Mesenchymal stem cell (in vitro differentiated cells and primary cell): Measurements from ENCODE around the gene LRRTM2.
A peak's percentile ranks its signal among the peaks of the same experiment; 100 is the strongest.

Source experiments
- DNase-seq: peaks from one replicate; pipeline ENCODE4 v3.0.0-alpha.2; 2013
- H2AFZ ChIP-seq: one replicate; pipeline ENCODE4 v1.6.1; 2013; ENCODE audit warnings: low read depth, mild to moderate bottlenecking, control low read depth, inconsistent platforms, low read length, moderate library complexity
- H2AK5ac ChIP-seq: 2 replicates; pipeline ENCODE4 v1.6.1; 2013; ENCODE audit warnings: low read length, moderate library complexity, mild to moderate bottlenecking, inconsistent platforms; ENCODE audit not compliant: severe bottlenecking
- H2BK120ac ChIP-seq: one replicate; pipeline ENCODE4 v1.6.1; 2013; ENCODE audit warnings: low read depth, mild to moderate bottlenecking, inconsistent platforms, low read length, moderate library complexity
- H2BK12ac ChIP-seq, 2 experiments: one replicate each; pipeline ENCODE4 v1.6.1; 2013; ENCODE audit warnings: inconsistent platforms in 2 of 2, low read length in 2 of 2, mild to moderate bottlenecking in 2 of 2, moderate library complexity in 2 of 2, control low read depth in 1 of 2
- H2BK15ac ChIP-seq: one replicate; pipeline ENCODE4 v1.6.1; 2013; ENCODE audit warnings: mild to moderate bottlenecking, low read depth, inconsistent platforms; ENCODE audit not compliant: poor library complexity, severe bottlenecking
- H2BK5ac ChIP-seq: 2 replicates; pipeline ENCODE4 v1.6.1; 2013; ENCODE audit warnings: low read depth, mild to moderate bottlenecking, low read length, control low read depth, inconsistent platforms; ENCODE audit not compliant: poor library complexity, severe bottlenecking
- H3K14ac ChIP-seq, 2 experiments: one replicate each; pipeline ENCODE4 v1.6.1; 2013; ENCODE audit warnings: inconsistent platforms in 2 of 2, low read length in 2 of 2, control low read depth in 1 of 2, mild to moderate bottlenecking in 1 of 2, moderate library complexity in 1 of 2
- H3K18ac ChIP-seq, 2 experiments: one replicate each; pipeline ENCODE4 v1.6.1; 2013; ENCODE audit warnings: inconsistent platforms in 2 of 2, low read length in 2 of 2, control low read depth in 1 of 2, low read depth in 1 of 2, mild to moderate bottlenecking in 1 of 2
- H3K23ac ChIP-seq, 2 experiments: one replicate each; pipeline ENCODE4 v1.6.1; 2013; ENCODE audit warnings: inconsistent platforms in 2 of 2, low read length in 2 of 2, mild to moderate bottlenecking in 2 of 2, moderate library complexity in 2 of 2, control low read depth in 1 of 2
- H3K27ac ChIP-seq: 2 replicates; pipeline ENCODE4 v1.5.1; 2013; ENCODE audit warnings: mild to moderate bottlenecking, moderate library complexity, low read length, control low read depth, inconsistent platforms; ENCODE audit not compliant: poor library complexity, severe bottlenecking
- H3K27me3 ChIP-seq, 2 experiments: 2 replicates each; pipeline versions ENCODE4 v1.6.1 to v1.7.0; 2013; ENCODE audit warnings: low read length in 2 of 2, mild to moderate bottlenecking in 2 of 2, moderate library complexity in 2 of 2, control low read depth in 1 of 2, inconsistent platforms in 1 of 2; ENCODE audit not compliant: control insufficient read depth in 1 of 2, insufficient read depth in 1 of 2
- H3K36me3 ChIP-seq, 2 experiments: 2 replicates each; pipeline versions ENCODE4 v1.6.1 to v1.7.0; 2013; ENCODE audit warnings: low read length in 2 of 2, control low read depth in 1 of 2, inconsistent platforms in 1 of 2, low read depth in 1 of 2, mild to moderate bottlenecking in 1 of 2; ENCODE audit not compliant: insufficient read depth in 2 of 2, control insufficient read depth in 1 of 2
- H3K4ac ChIP-seq, 2 experiments: one replicate each; pipeline ENCODE4 v1.6.1; 2013; ENCODE audit warnings: inconsistent platforms in 2 of 2, low read length in 2 of 2, mild to moderate bottlenecking in 2 of 2, moderate library complexity in 2 of 2, control low read depth in 1 of 2, low read depth in 1 of 2
- H3K4me1 ChIP-seq: 2 replicates; pipeline ENCODE4 v1.6.1; 2013; ENCODE audit warnings: low read depth, low read length, control low read depth; ENCODE audit not compliant: control insufficient read depth, insufficient read depth
- H3K4me2 ChIP-seq: 2 replicates; pipeline ENCODE4 v1.6.1; 2013; ENCODE audit warnings: low read length, mild to moderate bottlenecking, inconsistent platforms; ENCODE audit not compliant: poor library complexity, severe bottlenecking
- H3K4me3 ChIP-seq, 2 experiments: 2 replicates each; pipeline versions ENCODE4 v1.5.1 to v1.7.0; 2013; ENCODE audit warnings: low read length in 2 of 2, mild to moderate bottlenecking in 2 of 2, control low read depth in 1 of 2, low read depth in 1 of 2; ENCODE audit not compliant: insufficient read depth in 1 of 2
- H3K79me1 ChIP-seq: replicated peaks from 2 replicates; pipeline ENCODE4 v1.6.1; 2013; ENCODE audit warnings: mild to moderate bottlenecking, control low read depth, low read length, inconsistent platforms; ENCODE audit not compliant: poor library complexity, severe bottlenecking
- H3K9ac ChIP-seq: 2 replicates; pipeline ENCODE4 v1.7.0; 2013; ENCODE audit warnings: mild to moderate bottlenecking, low read length, moderate library complexity
- H3K9me3 ChIP-seq: 2 replicates; pipeline ENCODE4 v1.7.0; 2013; ENCODE audit warnings: mild to moderate bottlenecking, low read length; ENCODE audit not compliant: control insufficient read depth
- H4K8ac ChIP-seq: one replicate; pipeline ENCODE4 v1.6.1; 2013; ENCODE audit warnings: inconsistent platforms, mild to moderate bottlenecking, low read length, moderate library complexity
- H4K91ac ChIP-seq: one replicate; pipeline ENCODE4 v1.6.1; 2013; ENCODE audit warnings: mild to moderate bottlenecking, low read length, inconsistent platforms
- WGBS: methylation state at CpG from one replicate; pipeline ENCODE4 v1.1.7; 2013; ENCODE audit warnings: mixed read lengths; 5-methylcytosine and 5-hydroxymethylcytosine counted together

LRRTM2 gene

GRCh38 chr5:138831703-138832102 lies 43.4 kb downstream of the LRRTM2 start:
- Histone ChIP-seq H3K18ac (no peak overlapping the region), H3K27ac (no peak overlapping the region), H2AFZ (no peak overlapping the region), H4K91ac (no peak overlapping the region), H2BK15ac (no peak overlapping the region), H2AK5ac (no peak overlapping the region), H3K4ac (no peak overlapping the region), H3K23ac (no peak overlapping the region), H3K9ac (no peak overlapping the region), H3K4me1 (peaks cover 4% of the 10 kb centered on the region), H3K4me2 (no peak overlapping the region), H3K79me1 (peaks cover 21% of the 10 kb centered on the region), H3K9me3 (no peaks in the 10 kb centered on the region), H3K4me3 (no peak overlapping the region), H3K36me3 (peaks cover 9 to 33% of the 10 kb centered on the region in 2 experiments), H2BK120ac (no peak overlapping the region), H2BK12ac (no peak overlapping the region), H2BK5ac (no peak overlapping the region), H3K14ac (no peak overlapping the region), H4K8ac (no peak overlapping the region), H3K27me3 (no peaks in the 10 kb centered on the region)
- no peak for DNase-seq

- H4K8ac ChIP-seq, result no peak overlapping the region
- WGBS, result 94% methylated on average over 3 of the region's 3 CpGs
- peaks cover 13 to 52% of the 10 kb centered on the region in 2 experiments for H3K36me3 ChIP-seq
- H2AFZ ChIP-seq, result no peak overlapping the region
- no peak overlapping the region for H3K23ac ChIP-seq
- H3K9ac ChIP-seq, result no peak overlapping the region
- no peak overlapping the region for H2AK5ac ChIP-seq
- no peak overlapping the region for H2BK120ac ChIP-seq
- H4K91ac ChIP-seq, result no peak overlapping the region
- H3K14ac ChIP-seq, result no peak overlapping the region
- DNase-seq, result peak; percentile 58
- H3K79me1 ChIP-seq, result peaks cover 13% of the 10 kb centered on the region
- no peak overlapping the region for H3K18ac ChIP-seq
- H3K4me1 ChIP-seq, result peaks cover 7% of the 10 kb centered on the region
- H2BK5ac ChIP-seq, result no peak overlapping the region
- no peaks in the 10 kb centered on the region for H3K9me3 ChIP-seq
- no peak overlapping the region for H3K27ac ChIP-seq
- H3K4me2 ChIP-seq, result no peak overlapping the region
- no peak overlapping the region for H3K4ac ChIP-seq
- no peak overlapping the region for H2BK15ac ChIP-seq
- no peak overlapping the region for H3K4me3 ChIP-seq
- H3K27me3 ChIP-seq, result no peaks in the 10 kb centered on the region
- no peak overlapping the region for H2BK12ac ChIP-seq
These were observed 45.8 kb downstream of the LRRTM2 start for GRCh38 chr5:138829341-138829740.

GRCh38 chr5:138828556-138828955 lies 46.6 kb downstream of the LRRTM2 start:
- H3K27me3 ChIP-seq, result no peaks in the 10 kb centered on the region
- 100% methylated on average over 3 of the region's 4 CpGs for WGBS

GRCh38 chr5:138824924-138825863 lies 49.9 kb downstream of the LRRTM2 start:
- H3K4me3 ChIP-seq, result no peak overlapping the region
- H4K91ac ChIP-seq, result no peak overlapping the region
- H3K4me1 ChIP-seq, result peaks cover 6% of the 10 kb centered on the region
- peak overlapping the region; percentile 61 for H3K9ac ChIP-seq
- H2BK15ac ChIP-seq, result no peak overlapping the region
- H3K27ac ChIP-seq, result no peak overlapping the region
- 100% methylated on average over 1 of the region's 5 CpGs for WGBS
- H3K18ac ChIP-seq, result no peak overlapping the region
- no peak overlapping the region for H2BK12ac ChIP-seq
- H3K36me3 ChIP-seq, result peaks cover 16 to 53% of the 10 kb centered on the region in 2 experiments
- H2BK120ac ChIP-seq, result no peak overlapping the region
- H3K4ac ChIP-seq, result no peak overlapping the region
- H3K79me1 ChIP-seq, result peaks cover 11% of the 10 kb centered on the region
- H3K4me2 ChIP-seq, result no peak overlapping the region
- peak; percentile 54 for DNase-seq
- no peaks in the 10 kb centered on the region for H3K9me3 ChIP-seq
- H4K8ac ChIP-seq, result no peak overlapping the region
- no peak overlapping the region for H2AFZ ChIP-seq
- no peak overlapping the region for H2BK5ac ChIP-seq
- H3K23ac ChIP-seq, result no peak overlapping the region
- no peak overlapping the region for H3K14ac ChIP-seq
- H2AK5ac ChIP-seq, result no peak overlapping the region
- H3K27me3 ChIP-seq, result no peaks in the 10 kb centered on the region

More at GRCh38 chr5:138828556-138828955, 46.6 kb downstream of the LRRTM2 start:
- H2AK5ac ChIP-seq, result no peak overlapping the region
- no peak overlapping the region for H2BK15ac ChIP-seq
- no peak for DNase-seq
- H4K91ac ChIP-seq, result peak overlapping the region; percentile 45
- H3K18ac ChIP-seq, result no peak overlapping the region
- no peak overlapping the region for H3K4me3 ChIP-seq
- H3K79me1 ChIP-seq, result peaks cover 13% of the 10 kb centered on the region
- no peak overlapping the region for H3K23ac ChIP-seq
- no peak overlapping the region for H2AFZ ChIP-seq
- H2BK5ac ChIP-seq, result no peak overlapping the region
- no peak overlapping the region for H3K9ac ChIP-seq
- H3K9me3 ChIP-seq, result no peaks in the 10 kb centered on the region
- no peak overlapping the region for H3K4ac ChIP-seq
- H2BK120ac ChIP-seq, result no peak overlapping the region
- no peak overlapping the region for H3K4me2 ChIP-seq
- no peak overlapping the region for H3K27ac ChIP-seq
- peaks cover 7% of the 10 kb centered on the region for H3K4me1 ChIP-seq
- H4K8ac ChIP-seq, result no peak overlapping the region
- H3K36me3 ChIP-seq, result peaks cover 13 to 51% of the 10 kb centered on the region in 2 experiments
- no peak overlapping the region for H3K14ac ChIP-seq
- H2BK12ac ChIP-seq, result no peak overlapping the region
